ENCODE results near the gene RFNG.
A peak's percentile ranks its signal among the peaks of the same experiment; 100 is the strongest.

Gene RFNG

GRCh38 chr17:82050152-82050760 is 1.4 kb downstream of the RFNG start:
- Histone ChIP-seq H3K9ac (ENCODE audit: low read length) (no peak overlapping the region), H3K4me3 (ENCODE audit: low read length) (peak overlapping the region; percentile 52), H3K27me3 (ENCODE audit: control insufficient read depth, insufficient read depth, low read length) (no peaks in the 10 kb centered on the region), H3K4me1 (ENCODE audit: control insufficient read depth, low read depth, low read length) (no peaks in the 10 kb centered on the region), H3K27ac (ENCODE audit: low read length) (no peak overlapping the region), H3K9me3 (ENCODE audit: control insufficient read depth, low read depth, low read length) (no peaks in the 10 kb centered on the region), H3K36me3 (ENCODE audit: control insufficient read depth, low read depth, low read length) (peaks cover 20% of the 10 kb centered on the region)

GRCh38 chr17:82049521-82049971 is 2.1 kb downstream of the RFNG start:
- Histone ChIP-seq H3K27ac (ENCODE audit: low read length) (no peak overlapping the region), H3K36me3 (ENCODE audit: control insufficient read depth, low read depth, low read length) (peaks cover 13% of the 10 kb centered on the region), H3K9me3 (ENCODE audit: control insufficient read depth, low read depth, low read length) (no peaks in the 10 kb centered on the region), H3K4me1 (ENCODE audit: control insufficient read depth, low read depth, low read length) (no peaks in the 10 kb centered on the region), H3K4me3 (ENCODE audit: low read length) (no peak overlapping the region), H3K27me3 (ENCODE audit: control insufficient read depth, insufficient read depth, low read length) (no peaks in the 10 kb centered on the region), H3K9ac (ENCODE audit: low read length) (no peak overlapping the region)

GRCh38 chr17:82049106-82049505 is 2.5 kb downstream of the RFNG start:
- Histone ChIP-seq H3K27me3 (ENCODE audit: control insufficient read depth, insufficient read depth, low read length) (no peaks in the 10 kb centered on the region), H3K9me3 (ENCODE audit: control insufficient read depth, low read depth, low read length) (no peaks in the 10 kb centered on the region), H3K4me3 (ENCODE audit: low read length) (no peak overlapping the region), H3K9ac (ENCODE audit: low read length) (no peak overlapping the region), H3K4me1 (ENCODE audit: control insufficient read depth, low read depth, low read length) (no peaks in the 10 kb centered on the region), H3K36me3 (ENCODE audit: control insufficient read depth, low read depth, low read length) (peaks cover 12% of the 10 kb centered on the region), H3K27ac (ENCODE audit: low read length) (no peak overlapping the region)

GRCh38 chr17:82048571-82048971 is 3.0 kb downstream of the RFNG start:
- H3K36me3 ChIP-seq (ENCODE audit: control insufficient read depth, low read depth, low read length): peaks cover 8% of the 10 kb centered on the region
- no peak overlapping the region for H3K27ac ChIP-seq (ENCODE audit: low read length)
- no peak overlapping the region for H3K9ac ChIP-seq (ENCODE audit: low read length)
- no peak overlapping the region for H3K4me3 ChIP-seq (ENCODE audit: low read length)
- peaks cover 4% of the 10 kb centered on the region for H3K4me1 ChIP-seq (ENCODE audit: control insufficient read depth, low read depth, low read length)
- H3K9me3 ChIP-seq (ENCODE audit: control insufficient read depth, low read depth, low read length): no peaks in the 10 kb centered on the region
- H3K27me3 ChIP-seq (ENCODE audit: control insufficient read depth, insufficient read depth, low read length): no peaks in the 10 kb centered on the region

- Histone ChIP-seq H3K9ac (ENCODE audit: low read length) (no peak overlapping the region), H3K4me3 (ENCODE audit: low read length) (no peak overlapping the region), H3K36me3 (ENCODE audit: control insufficient read depth, low read depth, low read length) (peaks cover 5% of the 10 kb centered on the region), H3K9me3 (ENCODE audit: control insufficient read depth, low read depth, low read length) (no peaks in the 10 kb centered on the region), H3K4me1 (ENCODE audit: control insufficient read depth, low read depth, low read length) (peaks cover 7% of the 10 kb centered on the region), H3K27me3 (ENCODE audit: control insufficient read depth, insufficient read depth, low read length) (no peaks in the 10 kb centered on the region), H3K27ac (ENCODE audit: low read length) (no peak overlapping the region)
These were observed 3.6 kb downstream of the RFNG start for GRCh38 chr17:82047914-82048570.

- no peaks in the 10 kb centered on the region for H3K9me3 ChIP-seq (ENCODE audit: control insufficient read depth, low read depth, low read length)
- H3K27ac ChIP-seq (ENCODE audit: low read length): no peak overlapping the region
- no peaks in the 10 kb centered on the region for H3K27me3 ChIP-seq (ENCODE audit: control insufficient read depth, insufficient read depth, low read length)
- H3K4me3 ChIP-seq (ENCODE audit: low read length): no peak overlapping the region
- no peak overlapping the region for H3K9ac ChIP-seq (ENCODE audit: low read length)
- peaks cover 5% of the 10 kb centered on the region for H3K36me3 ChIP-seq (ENCODE audit: control insufficient read depth, low read depth, low read length)
- H3K4me1 ChIP-seq (ENCODE audit: control insufficient read depth, low read depth, low read length): peaks cover 7% of the 10 kb centered on the region
These were observed 4.2 kb downstream of the RFNG start for GRCh38 chr17:82047379-82047778.

- no peaks in the 10 kb centered on the region for H3K27me3 ChIP-seq (ENCODE audit: control insufficient read depth, insufficient read depth, low read length)
- H3K9ac ChIP-seq (ENCODE audit: low read length): no peak overlapping the region
- H3K4me1 ChIP-seq (ENCODE audit: control insufficient read depth, low read depth, low read length): peaks cover 7% of the 10 kb centered on the region
- peaks cover 5% of the 10 kb centered on the region for H3K36me3 ChIP-seq (ENCODE audit: control insufficient read depth, low read depth, low read length)
- H3K4me3 ChIP-seq (ENCODE audit: low read length): no peak overlapping the region
- H3K27ac ChIP-seq (ENCODE audit: low read length): no peak overlapping the region
- H3K9me3 ChIP-seq (ENCODE audit: control insufficient read depth, low read depth, low read length): no peaks in the 10 kb centered on the region
These were observed 4.7 kb downstream of the RFNG start for GRCh38 chr17:82046903-82047302.

GRCh38 chr17:82045936-82046484 is 5.6 kb downstream of the RFNG start:
- peaks cover 7% of the 10 kb centered on the region for H3K4me1 ChIP-seq (ENCODE audit: control insufficient read depth, low read depth, low read length)
- H3K36me3 ChIP-seq (ENCODE audit: control insufficient read depth, low read depth, low read length): peaks cover 5% of the 10 kb centered on the region
- no peaks in the 10 kb centered on the region for H3K27me3 ChIP-seq (ENCODE audit: control insufficient read depth, insufficient read depth, low read length)
- H3K9me3 ChIP-seq (ENCODE audit: control insufficient read depth, low read depth, low read length): no peaks in the 10 kb centered on the region
- no peak overlapping the region for H3K9ac ChIP-seq (ENCODE audit: low read length)
- no peak overlapping the region for H3K4me3 ChIP-seq (ENCODE audit: low read length)
- H3K27ac ChIP-seq (ENCODE audit: low read length): no peak overlapping the region

GRCh38 chr17:82043507-82043906 is 8.1 kb downstream of the RFNG start:
- Histone ChIP-seq H3K9me3 (ENCODE audit: control insufficient read depth, low read depth, low read length) (no peaks in the 10 kb centered on the region), H3K4me1 (ENCODE audit: control insufficient read depth, low read depth, low read length) (peaks cover 7% of the 10 kb centered on the region), H3K36me3 (ENCODE audit: control insufficient read depth, low read depth, low read length) (peaks cover 5% of the 10 kb centered on the region), H3K4me3 (ENCODE audit: low read length) (no peak overlapping the region), H3K27ac (ENCODE audit: low read length) (no peak overlapping the region), H3K9ac (ENCODE audit: low read length) (no peak overlapping the region), H3K27me3 (ENCODE audit: control insufficient read depth, insufficient read depth, low read length) (no peaks in the 10 kb centered on the region)

GRCh38 chr17:82042649-82043048 is 9.0 kb downstream of the RFNG start:
- no peaks in the 10 kb centered on the region for H3K9me3 ChIP-seq (ENCODE audit: control insufficient read depth, low read depth, low read length)
- H3K27me3 ChIP-seq (ENCODE audit: control insufficient read depth, insufficient read depth, low read length): no peaks in the 10 kb centered on the region
- H3K9ac ChIP-seq (ENCODE audit: low read length): no peak overlapping the region
- H3K4me3 ChIP-seq (ENCODE audit: low read length): no peak overlapping the region
- H3K4me1 ChIP-seq (ENCODE audit: control insufficient read depth, low read depth, low read length): peaks cover 11% of the 10 kb centered on the region
- no peak overlapping the region for H3K27ac ChIP-seq (ENCODE audit: low read length)
- peaks cover 5% of the 10 kb centered on the region for H3K36me3 ChIP-seq (ENCODE audit: control insufficient read depth, low read depth, low read length)

- Histone ChIP-seq H3K27ac (ENCODE audit: low read length) (no peak overlapping the region), H3K36me3 (ENCODE audit: control insufficient read depth, low read depth, low read length) (no peaks in the 10 kb centered on the region), H3K27me3 (ENCODE audit: control insufficient read depth, insufficient read depth, low read length) (no peaks in the 10 kb centered on the region), H3K9me3 (ENCODE audit: control insufficient read depth, low read depth, low read length) (no peaks in the 10 kb centered on the region), H3K4me1 (ENCODE audit: control insufficient read depth, low read depth, low read length) (peaks cover 11% of the 10 kb centered on the region), H3K4me3 (ENCODE audit: low read length) (no peak overlapping the region), H3K9ac (ENCODE audit: low read length) (no peak overlapping the region)
These were observed 10.3 kb downstream of the RFNG start for GRCh38 chr17:82041144-82041814.
